ENCODE data around the gene HMGCR.
"Not testable (repeated sequence)": the region's sequence is repeated elsewhere in the genome, so short reads cannot be mapped to it uniquely, and the experiment has no call there.

Gene HMGCR

GRCh38 chr5:75336615-75337336 lies at the start of gene HMGCR:
Gene HMGCR, plus strand, starts transcription at chr5:75337220. Its CDS starts 5,386 bp downstream, at chr5:75342606.
- no peak for TF ChIP-seq Cebpa-rat (IDR thresholded peaks at IDR 0.05)
- Histone ChIP-seq H3K27me3 (no peaks in the 10 kb centered on the region), H3K4me3 (peak within 1 kb of the TSS; percentile 85 to 97 (median 91)), H3K9me3 (replicated peaks in 1 of 11) (peaks cover 0 to 14% (median 0%) of the 10 kb centered on the region in 11 experiments; a peak in 5 of 22 replicates), H4K20me1 (peaks cover 0 to 46% (median 43%) of the 10 kb centered on the region in 11 experiments; a peak in 18 of 22 replicates), H3K36me3 (peaks cover 0 to 20% (median 8%) of the 10 kb centered on the region in 11 experiments; a peak in 12 of 22 replicates), H3K9ac (peak within 1 kb of the TSS; percentile 77 to 92 (median 86)), H3K27ac (peak within 1 kb of the TSS; percentile 48 to 84 (median 80); a peak in 21 of 22 replicates), H3K4me1 (peaks cover 12 to 34% (median 21%) of the 10 kb centered on the region in 10 experiments), H3K4me2 (peak within 1 kb of the TSS; percentile 83 to 97 (median 92))

GRCh38 chr5:75291844-75292243 lies 45.2 kb upstream of the HMGCR start:
- H3K27ac ChIP-seq, H4K20me1 ChIP-seq: not testable (repeated sequence)

GRCh38 chr5:75300084-75300483 lies 36.9 kb upstream of the HMGCR start:
- no peaks in the 10 kb centered on the region for H3K4me1 ChIP-seq
- no peaks in the 10 kb centered on the region for H3K27me3 ChIP-seq
- H3K9me3 ChIP-seq (replicated peaks in 1 of 11) = peaks cover 17 to 39% (median 27%) of the 10 kb centered on the region in 11 experiments
- H3K9ac ChIP-seq = no peak overlapping the region
- no peak overlapping the region for H3K27ac ChIP-seq
- no peak for TF ChIP-seq Cebpa-rat (IDR thresholded peaks at IDR 0.05)
- H3K4me2 ChIP-seq = no peak overlapping the region
- no peaks in the 10 kb centered on the region for H4K20me1 ChIP-seq
- H3K36me3 ChIP-seq = no peaks in the 10 kb centered on the region
- no peak overlapping the region for H3K4me3 ChIP-seq

More at GRCh38 chr5:75291844-75292243, 45.2 kb upstream of the HMGCR start:
- not testable (repeated sequence) for H3K36me3 ChIP-seq, H3K4me3 ChIP-seq, H3K4me1 ChIP-seq, H3K4me2 ChIP-seq, H3K9ac ChIP-seq, H3K27me3 ChIP-seq
- peaks cover 19 to 36% (median 26%) of the 10 kb centered on the region in 11 experiments for H3K9me3 ChIP-seq (replicated peaks in 1 of 11)

GRCh38 chr5:75303419-75303818 lies 33.6 kb upstream of the HMGCR start:
- Histone ChIP-seq H3K36me3 (no peaks in the 10 kb centered on the region), H3K9me3 (replicated peaks in 1 of 11) (peaks cover 11 to 19% (median 14%) of the 10 kb centered on the region in 11 experiments; a peak in 21 of 22 replicates), H3K4me1 (no peaks in the 10 kb centered on the region), H3K27ac (no peak overlapping the region), H3K9ac (no peak overlapping the region), H3K27me3 (no peaks in the 10 kb centered on the region), H3K4me2 (no peak overlapping the region), H4K20me1 (no peaks in the 10 kb centered on the region), H3K4me3 (no peak overlapping the region)
- no peak for TF ChIP-seq Cebpa-rat (IDR thresholded peaks at IDR 0.05)

GRCh38 chr5:75304486-75304885 lies 32.5 kb upstream of the HMGCR start:
- H3K4me1 ChIP-seq; H4K20me1 ChIP-seq; H3K9me3 ChIP-seq (replicated peaks in 1 of 11); H3K9ac ChIP-seq; H3K27ac ChIP-seq; H3K36me3 ChIP-seq; H3K4me3 ChIP-seq; H3K4me2 ChIP-seq; H3K27me3 ChIP-seq: not testable (repeated sequence)

GRCh38 chr5:75306746-75307145 lies 30.3 kb upstream of the HMGCR start:
- no peaks in the 10 kb centered on the region for H3K36me3 ChIP-seq
- no peak overlapping the region for H3K9ac ChIP-seq
- H3K4me1 ChIP-seq = no peaks in the 10 kb centered on the region
- no peak overlapping the region for H3K27ac ChIP-seq
- no peaks in the 10 kb centered on the region for H4K20me1 ChIP-seq
- H3K4me2 ChIP-seq = no peak overlapping the region
- H3K9me3 ChIP-seq (replicated peaks in 1 of 11) = no peaks in the 10 kb centered on the region
- H3K4me3 ChIP-seq = no peak overlapping the region
- H3K27me3 ChIP-seq = no peaks in the 10 kb centered on the region
- no peak for TF ChIP-seq Cebpa-rat (IDR thresholded peaks at IDR 0.05)

- TF ChIP-seq Cebpa-rat (IDR thresholded peaks at IDR 0.05) = no peak
Observed at GRCh38 chr5:75310212-75310611, 26.8 kb upstream of the HMGCR start.

GRCh38 chr5:75319148-75319547 lies 17.9 kb upstream of the HMGCR start:
- not testable (repeated sequence) for H3K27me3 ChIP-seq; H3K36me3 ChIP-seq; H3K4me3 ChIP-seq; H3K9me3 ChIP-seq (replicated peaks in 1 of 11); H4K20me1 ChIP-seq
- H3K4me1 ChIP-seq = peaks cover 0 to 38% (median 0%) of the 10 kb centered on the region in 10 experiments; a peak in 10 of 20 replicates
- H3K9ac ChIP-seq = peak overlapping the region in 1 of 11 experiments; percentile 69; a peak in 1 of 22 replicates
- H3K4me2 ChIP-seq = peak overlapping the region in 5 of 11 experiments; percentile 8 to 71 (median 51); a peak in 7 of 22 replicates
- peak overlapping the region in 4 of 11 experiments; percentile 42 to 75 (median 69); a peak in 8 of 22 replicates for H3K27ac ChIP-seq

More at GRCh38 chr5:75310212-75310611, 26.8 kb upstream of the HMGCR start:
- Histone ChIP-seq H3K4me1 (no peaks in the 10 kb centered on the region), H3K4me2 (no peak overlapping the region), H3K9ac (no peak overlapping the region), H3K27ac (no peak overlapping the region), H3K9me3 (replicated peaks in 1 of 11) (no peaks in the 10 kb centered on the region), H3K36me3 (no peaks in the 10 kb centered on the region), H4K20me1 (no peaks in the 10 kb centered on the region), H3K4me3 (no peak overlapping the region), H3K27me3 (no peaks in the 10 kb centered on the region)

- Histone ChIP-seq H3K4me3 (no peak overlapping the region), H3K9ac (peak overlapping the region in 3 of 11 experiments; percentile 11 to 69 (median 46); a peak in 4 of 22 replicates), H3K36me3 (no peaks in the 10 kb centered on the region), H3K4me1 (peaks cover 0 to 38% (median 0%) of the 10 kb centered on the region in 10 experiments; a peak in 10 of 20 replicates), H3K27me3 (no peaks in the 10 kb centered on the region), H4K20me1 (no peaks in the 10 kb centered on the region), H3K4me2 (peak overlapping the region in 5 of 11 experiments; percentile 8 to 71 (median 51); a peak in 7 of 22 replicates), H3K9me3 (replicated peaks in 1 of 11) (no peaks in the 10 kb centered on the region), H3K27ac (peak overlapping the region in 6 of 11 experiments; percentile 15 to 75 (median 54); a peak in 11 of 22 replicates)
- TF ChIP-seq Cebpa-rat (IDR thresholded peaks at IDR 0.05) = no peak
Observed at GRCh38 chr5:75319638-75320037, 17.4 kb upstream of the HMGCR start.

Data from BLaER1 treated with 17β-estradiol and CSF1 and Interleukin-3, amounts not matched to agents 10 nM and 100 nM (cell line).